Lung (tissue), 12 donors: ENCODE data around the gene CABP4. TPM values are rescaled to one million over a fixed set of nuclear protein-coding genes. Genes with fewer than 3 reads are reported as not detected.

Experiments
- ATAC-seq: fragments of 200-7000 bp; cut with Tn5 transposase; one replicate; pipeline ENCODE4 v1.9.1; 2020; ENCODE audit warnings: moderate number of reproducible peaks; ENCODE audit not compliant: insufficient read depth, low FRiP score
- DNase-seq, 3 donors: peaks; one replicate each; pipeline ENCODE4 v3.0.0-alpha.2; 2013 to 2017
- H3K27ac ChIP-seq, 2 donors: one replicate each; pipeline ENCODE4 v1.5.1; 2013; ENCODE audit warnings: mild to moderate bottlenecking in 2 of 2, moderate library complexity in 2 of 2, control low read depth in 1 of 2, inconsistent platforms in 1 of 2, low read depth in 1 of 2, low read length in 1 of 2
- H3K27me3 ChIP-seq, 3 donors: one replicate each; pipeline ENCODE4 v1.5.1; 2013; ENCODE audit warnings: low read length in 2 of 3; ENCODE audit not compliant: control insufficient read depth in 3 of 3, insufficient read depth in 3 of 3
- H3K36me3 ChIP-seq, 4 donors: one replicate each; pipeline ENCODE4 v1.5.1; 2013; ENCODE audit warnings: low read length in 4 of 4, mild to moderate bottlenecking in 1 of 4, moderate library complexity in 1 of 4; ENCODE audit not compliant: control insufficient read depth in 4 of 4, insufficient read depth in 4 of 4
- H3K4me1 ChIP-seq, 5 donors: one replicate each; pipeline ENCODE4 v1.5.1; 2013; ENCODE audit warnings: low read length in 5 of 5, mild to moderate bottlenecking in 2 of 5, moderate library complexity in 1 of 5; ENCODE audit not compliant: control insufficient read depth in 5 of 5, insufficient read depth in 5 of 5
- H3K4me3 ChIP-seq: one replicate; pipeline ENCODE4 v1.5.1; 2013; ENCODE audit warnings: mild to moderate bottlenecking, control low read depth, moderate library complexity
- H3K9ac ChIP-seq, 2 donors: one replicate each; pipeline ENCODE4 v1.5.1; 2013; ENCODE audit warnings: low read length in 2 of 2, control low read depth in 1 of 2; ENCODE audit not compliant: insufficient read depth in 1 of 2
- H3K9me3 ChIP-seq, 4 donors: one replicate each; pipeline ENCODE4 v1.5.1; 2013; ENCODE audit warnings: low read length in 3 of 4, mild to moderate bottlenecking in 1 of 4, moderate library complexity in 1 of 4; ENCODE audit not compliant: control insufficient read depth in 4 of 4, insufficient read depth in 3 of 4
- CTCF ChIP-seq: IDR thresholded peaks from 2 replicates; pipeline ENCODE4 v1.5.1; 2012; ENCODE audit warnings: mild to moderate bottlenecking; ENCODE audit errors: control extremely low read depth, extremely low read depth
- WGBS, 2 donors: extraction: QIAGEN DNeasy Blood & Tissue Kit; methylation state at CpG; one replicate each; pipeline ENCODE4 v1.1.7; 2013; 5-methylcytosine and 5-hydroxymethylcytosine counted together
- polyA plus RNA-seq, 2 donors: library from polyadenylated mRNA; stranded (reverse); fragments of 200-250 nt; gene quantifications; one replicate each; pipeline ENCODE4 v1.2.1, GENCODE V29; 2013
- total RNA-seq, 2 donors: library from RNA; depleted of rRNA in 1 of 2; stranded (reverse); fragments of >200 nt in 1 of 2; gene quantifications; one replicate each; pipeline ENCODE4 v1.2.1, GENCODE V29; 2014 to 2021
- donor health status: control.
- donor health status: control.
- donor health status: Bipolar disorder and iron deficiency.
- donor health status: healthy.
- donor health status: DM: yes; HTN: yes; CAD: no.

The CABP4 gene
- total and polyA plus RNA-seq, 4 donors, result 0.96 to 5.3 (median 2.3) TPM

- WGBS, 2 donors, result 86 to 87% methylated on average over 20 of the region's 20 CpGs
- Histone ChIP-seq H3K4me3 (no peak overlapping the region), H3K36me3 (peaks cover 12 to 38% (median 15%) of the 10 kb centered on the region in 4 donors), H3K4me1 (peaks cover 0 to 12% (median 7%) of the 10 kb centered on the region in 5 donors), H3K27ac (no peak overlapping the region), H3K27me3 (no peaks in the 10 kb centered on the region), H3K9ac (no peak overlapping the region), H3K9me3 (no peaks in the 10 kb centered on the region)
- ATAC-seq (no peak), DNase-seq (no peak)
- no peak for TF ChIP-seq CTCF
Measured at GRCh38 chr11:67486481-67487195, 31.5 kb downstream of the CABP4 start.

- Histone ChIP-seq H3K36me3 (peaks cover 16 to 59% (median 19%) of the 10 kb centered on the region in 4 donors), H3K9ac (no peak overlapping the region), H3K27me3 (no peaks in the 10 kb centered on the region), H3K27ac (no peak overlapping the region), H3K9me3 (no peaks in the 10 kb centered on the region), H3K4me3 (no peak overlapping the region), H3K4me1 (peaks cover 0 to 2% (median 0%) of the 10 kb centered on the region in 5 donors)
- DNase-seq, result no peak
- no peak for ATAC-seq
- TF ChIP-seq CTCF, result no peak
- 88 to 90% methylated on average over 25 of the region's 25 CpGs for WGBS, 2 donors
Measured at GRCh38 chr11:67489203-67489884, 34.2 kb downstream of the CABP4 start.

- H3K27ac ChIP-seq, result no peak overlapping the region
- no peaks in the 10 kb centered on the region for H3K27me3 ChIP-seq
- H3K4me1 ChIP-seq, result no peaks in the 10 kb centered on the region
- DNase-seq (no peak), ATAC-seq (no peak)
- peaks cover 10 to 62% (median 20%) of the 10 kb centered on the region in 4 donors for H3K36me3 ChIP-seq
- no peak for TF ChIP-seq CTCF
- no peaks in the 10 kb centered on the region for H3K9me3 ChIP-seq
- H3K9ac ChIP-seq, result no peak overlapping the region
- WGBS, 2 donors, result 91 to 97% methylated on average over 19 to 23 of the region's 23 CpGs
- no peak overlapping the region for H3K4me3 ChIP-seq
Measured at GRCh38 chr11:67489885-67490726, 35.0 kb downstream of the CABP4 start.
